WTC11 (cell line): ENCODE measurements around the gene KLHL8. TPM values are rescaled to one million over a fixed set of nuclear protein-coding genes. Genes with fewer than 3 reads are reported as not detected.

ENCODE experiments used
- ATAC-seq: fragments of 200-7000 bp; cut with Tn5 transposase; 2 replicates; pipeline ENCODE4 v1.10.0; 2021; ENCODE audit warnings: mild to moderate bottlenecking, moderate library complexity
- Bru-seq: library from RNA; stranded (reverse); fragments of 400-500 nt; gene quantifications from one replicate; lab custom pipeline; 2021; lab: Mats Ljungman, UMichigan
- CTCF ChIA-PET: fragments of 300-600 bp; sonication (Branson Sonifier 250); formaldehyde crosslinking; loops from one replicate; lab custom pipeline; 2021; ENCODE audit warnings: antibody characterized with exemption; lab: Charles Lee
- POLR2A ChIA-PET: fragments of 350-600 bp; sonication (Branson Sonifier 250); formaldehyde crosslinking; loops from one replicate; lab custom pipeline; 2021; ENCODE audit warnings: antibody characterized with exemption; lab: Charles Lee
- DNase-seq: peaks from one replicate; pipeline ENCODE4 v3.0.0; 2021; ENCODE audit warnings: low spot score
- H3K27ac Mint-ChIP-seq: 2 replicates; pipeline ENCODE4 v1.8.0; 2021; ENCODE audit warnings: mixed read lengths
- H3K27me3 Mint-ChIP-seq: 2 replicates; pipeline ENCODE4 v1.8.0; 2021; ENCODE audit warnings: low read depth, mild to moderate bottlenecking, moderate library complexity, mixed read lengths
- H3K36me3 Mint-ChIP-seq: 2 replicates; pipeline ENCODE4 v1.8.0; 2021; ENCODE audit warnings: mixed read lengths
- H3K4me1 Mint-ChIP-seq: 2 replicates; pipeline ENCODE4 v1.8.0; 2022; ENCODE audit warnings: mixed read lengths
- H3K4me3 Mint-ChIP-seq: 2 replicates; pipeline ENCODE4 v1.8.0; 2021; ENCODE audit warnings: mild to moderate bottlenecking, moderate library complexity, mixed read lengths
- H3K9me3 Mint-ChIP-seq: 2 replicates; pipeline ENCODE4 v1.8.0; 2021; ENCODE audit warnings: mixed read lengths
- AFF4 ChIP-seq: sonication (generic); formaldehyde crosslinking; IDR thresholded peaks from 2 replicates; pipeline ENCODE4 v1.8.1; 2023; ENCODE audit warnings: mild to moderate bottlenecking, missing genetic modification reagents, borderline replicate concordance
- ARID4B ChIP-seq: sonication (generic); formaldehyde crosslinking; IDR thresholded peaks from 2 replicates; pipeline ENCODE4 v1.8.0; 2023; ENCODE audit warnings: missing genetic modification reagents, mild to moderate bottlenecking, borderline replicate concordance
- E2F1 ChIP-seq: sonication (generic); formaldehyde crosslinking; IDR thresholded peaks from 2 replicates; pipeline ENCODE4 v1.8.0; 2022; ENCODE audit warnings: mild to moderate bottlenecking, missing genetic modification reagents
- ETV6 ChIP-seq: sonication (generic); formaldehyde crosslinking; IDR thresholded peaks from 2 replicates; pipeline ENCODE4 v1.8.1; 2022; ENCODE audit warnings: mild to moderate bottlenecking, missing genetic modification reagents
- GABPB1 ChIP-seq: sonication (generic); formaldehyde crosslinking; IDR thresholded peaks from 2 replicates; pipeline ENCODE4 v1.8.1; 2023; ENCODE audit warnings: mild to moderate bottlenecking, missing genetic modification reagents
- HMGXB4 ChIP-seq: sonication (generic); formaldehyde crosslinking; IDR thresholded peaks from 2 replicates; pipeline ENCODE4 v1.8.1; 2023; ENCODE audit warnings: mild to moderate bottlenecking, moderate library complexity, missing genetic modification reagents
- IRF2 ChIP-seq: sonication (generic); formaldehyde crosslinking; IDR thresholded peaks from 2 replicates; pipeline ENCODE4 v1.8.0; 2022; ENCODE audit warnings: low read depth, missing genetic modification reagents, borderline replicate concordance
- JUN ChIP-seq: sonication (generic); formaldehyde crosslinking; IDR thresholded peaks from 2 replicates; pipeline ENCODE4 v1.8.0; 2023; ENCODE audit warnings: mild to moderate bottlenecking, missing genetic modification reagents
- MYBL2 ChIP-seq: sonication (generic); formaldehyde crosslinking; IDR thresholded peaks from 2 replicates; pipeline ENCODE4 v1.8.1; 2023; ENCODE audit warnings: mild to moderate bottlenecking, moderate library complexity, missing genetic modification reagents
- NFE2L1 ChIP-seq: sonication (generic); formaldehyde crosslinking; IDR thresholded peaks from 2 replicates; pipeline ENCODE4 v1.8.1; 2023; ENCODE audit warnings: missing genetic modification reagents
- SP1 ChIP-seq: sonication (generic); formaldehyde crosslinking; conservative IDR thresholded peaks from 2 replicates; pipeline ENCODE4 v1.8.1; 2022; ENCODE audit warnings: missing genetic modification reagents
- ZBTB43 ChIP-seq: sonication (generic); formaldehyde crosslinking; IDR thresholded peaks from 2 replicates; pipeline ENCODE4 v1.8.1; 2023; ENCODE audit warnings: mild to moderate bottlenecking, missing genetic modification reagents
- ZNF121 ChIP-seq: sonication (generic); formaldehyde crosslinking; IDR thresholded peaks from 2 replicates; pipeline ENCODE4 v1.8.0; 2023; ENCODE audit warnings: missing genetic modification reagents
- ZNF219 ChIP-seq: sonication (generic); formaldehyde crosslinking; IDR thresholded peaks from 2 replicates; pipeline ENCODE4 v1.8.0; 2023; ENCODE audit warnings: missing genetic modification reagents, mild to moderate bottlenecking, borderline replicate concordance
- ZNF281 ChIP-seq: sonication (generic); formaldehyde crosslinking; IDR thresholded peaks from 2 replicates; pipeline ENCODE4 v1.8.0; 2023; ENCODE audit warnings: mild to moderate bottlenecking, missing genetic modification reagents
- ZNF396 ChIP-seq: fragments of 250-450 bp; sonication (Bioruptor Pico); IDR thresholded peaks from 2 replicates; pipeline ENCODE4 v1.8.0; 2021; ENCODE audit warnings: mild to moderate bottlenecking, moderate library complexity, borderline replicate concordance
- ZSCAN18 ChIP-seq: fragments of 250-450 bp; sonication (Bioruptor Pico); IDR thresholded peaks from 2 replicates; pipeline ENCODE4 v2.1.2; 2022; ENCODE audit warnings: mild to moderate bottlenecking, moderate library complexity
- long read RNA-seq, 3 experiments: library from RNA in 1 of 3; library from capped mRNA in 1 of 3; library from polyadenylated mRNA in 1 of 3; unstranded in 2 of 3; stranded (forward) in 1 of 3; transcript quantifications; one replicate each; pipeline ENCODE4 v2.0.0, GENCODE V29; 2021
- total RNA-seq: library from RNA; stranded (reverse); gene quantifications from 3 replicates; pipeline ENCODE4 v1.2.3, GENCODE V29; 2021

Gene KLHL8
- total RNA-seq (6.5 to 7.3 TPM (median 6.8 TPM) in 3 replicates), Bru-seq, nascent RNA (percentile 73 among the genes with signal in this experiment)
- long read RNA-seq, experiment 1, full-length matches to known transcripts, result 21 of 32 reads
- long read RNA-seq, experiment 1, partial matches to known transcripts, result 5 of 32 reads
- long read RNA-seq, experiment 1, other reads (novel, unspliced or antisense), result 6 of 32 reads
- long read RNA-seq, experiment 2, full-length matches to known transcripts, result 2 of 10 reads
- long read RNA-seq, experiment 2, partial matches to known transcripts, result 1 of 10 reads
- long read RNA-seq, experiment 2, other reads (novel, unspliced or antisense), result 7 of 10 reads
- long read RNA-seq, experiment 3, partial matches to known transcripts, result 0 of 3 reads
- long read RNA-seq, experiment 3, other reads (novel, unspliced or antisense), result 3 of 3 reads

GRCh38 chr4:87220094-87220822 is at the start of gene KLHL8:
Gene KLHL8 (minus strand): TSS chr4:87220618. CDS start chr4:87195539, 25,079 bp downstream.
- CTCF ChIA-PET, result interaction anchor here (0.6 to 2.8 kb wide), 12 partner anchors 10 to 834 kb away, joined by 3 to 16 read pairs (median 3); partner anchors contain the start of gene AFF1
- Mint-ChIP-seq H3K27ac (peak within 1 kb of the TSS; percentile 87), H3K36me3 (no peaks in the 10 kb centered on the region), H3K4me3 (peak within 1 kb of the TSS; percentile 90), H3K9me3 (no peaks in the 10 kb centered on the region), H3K27me3 (no peaks in the 10 kb centered on the region), H3K4me1 (peaks cover 7% of the 10 kb centered on the region)
- peak; percentile 83 for DNase-seq
- peak; percentile 92 for ATAC-seq
- POLR2A ChIA-PET, result interaction anchor here (1.0 to 1.1 kb wide), 2 partner anchors 9 to 286 kb away, joined by 3 read pairs; partner anchors contain the start of gene AFF1
- no peak; the same call in 1 of the 2 replicates for TF ChIP-seq E2F1 (CRISPR knock-in tag)
- peak; percentile 49; the same call in 1 of the 2 replicates for TF ChIP-seq GABPB1 (CRISPR knock-in tag)
- TF ChIP-seq ETV6 (CRISPR knock-in tag), result 0 out of 2 replicates have a peak, but pooled peaks have one; percentile 31
- TF ChIP-seq ZNF281, result peak; percentile 15; the same call in 1 of the 2 replicates
- TF ChIP-seq AFF4, result no peak
- peak; percentile 86 for TF ChIP-seq HMGXB4 (CRISPR knock-in tag)
- TF ChIP-seq ZNF219, result no peak
- TF ChIP-seq ZNF121 (CRISPR knock-in tag), result peak; percentile 38; the same call in 1 of the 2 replicates
- no peak for TF ChIP-seq ZSCAN18
- 0 out of 2 replicates have a peak, but pooled peaks have one; percentile 35 for TF ChIP-seq ZBTB43
- peak; percentile 59; the same call in 1 of the 2 replicates for TF ChIP-seq MYBL2 (CRISPR knock-in tag)
- no peak for TF ChIP-seq IRF2 (CRISPR knock-in tag)
- TF ChIP-seq SP1 (CRISPR knock-in tag), result peak; percentile 89
- 0 out of 2 replicates have a peak, but pooled peaks have one; percentile 60 for TF ChIP-seq ARID4B (CRISPR knock-in tag)
- no peak for TF ChIP-seq ZNF396 (CRISPR knock-in tag)
- peak; percentile 65; the same call in 1 of the 2 replicates for TF ChIP-seq NFE2L1
- TF ChIP-seq JUN (CRISPR knock-in tag), result no peak
